ENCODE measurements around the gene TRIM65.

TRIM65 gene

DNA sequence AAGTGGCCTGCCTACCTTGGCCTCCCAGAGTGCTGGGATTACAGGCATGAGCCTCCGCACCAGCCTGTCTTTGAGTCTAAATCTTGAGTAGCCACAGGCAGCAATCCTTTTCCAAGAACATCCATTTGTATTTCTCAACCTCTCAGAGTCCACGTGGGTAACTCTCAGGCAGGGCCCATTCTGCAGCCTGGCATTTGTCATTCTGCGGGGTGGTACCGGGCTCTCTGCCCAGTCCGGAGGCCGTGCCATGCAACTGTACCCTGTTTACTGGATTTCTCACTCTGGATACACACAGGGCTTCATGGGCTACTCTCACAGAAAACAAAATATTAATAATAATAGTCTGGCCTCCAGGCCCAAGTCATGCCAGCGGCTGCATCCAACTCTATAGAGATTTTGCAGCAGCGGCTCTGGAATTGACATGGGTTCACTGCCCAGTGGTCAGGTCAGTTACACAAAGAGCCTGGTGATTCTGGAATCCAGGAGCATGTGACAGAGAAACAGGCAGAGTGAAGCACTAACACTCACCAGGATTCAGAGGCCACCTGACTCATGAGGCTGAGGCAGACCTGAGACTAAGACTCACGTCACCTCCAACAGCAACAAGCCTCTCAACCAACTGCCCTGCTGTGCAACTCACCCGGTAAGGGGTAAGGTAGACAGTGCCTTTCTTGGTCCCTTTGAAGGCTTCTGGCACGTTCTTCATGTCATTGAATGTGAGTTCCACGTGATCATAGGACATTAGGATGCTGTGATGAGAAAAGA lies 45.6 kb downstream of the TRIM65 start:
- DNase-seq: no peak

DNA sequence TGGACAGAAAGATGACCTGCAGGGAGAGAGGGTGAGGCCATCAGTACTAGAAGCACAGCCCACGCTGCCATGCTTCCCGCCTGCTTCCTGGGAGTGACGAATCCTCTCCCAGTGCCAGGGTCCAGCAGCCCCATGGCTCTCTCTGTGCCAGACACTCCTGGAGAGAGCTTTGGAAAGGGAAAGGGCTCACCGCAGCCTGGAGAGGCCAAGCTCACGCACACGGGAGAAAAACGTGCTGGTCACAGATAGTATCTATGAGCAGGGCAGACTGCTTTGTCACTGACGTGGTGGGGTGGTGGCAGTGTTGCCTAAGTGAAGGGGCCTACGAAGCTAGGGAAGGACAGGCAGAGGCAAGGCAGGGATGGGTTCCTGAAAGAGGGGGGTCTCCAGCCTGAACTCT lies 47.0 kb downstream of the TRIM65 start:
- no peak for DNase-seq

DNA sequence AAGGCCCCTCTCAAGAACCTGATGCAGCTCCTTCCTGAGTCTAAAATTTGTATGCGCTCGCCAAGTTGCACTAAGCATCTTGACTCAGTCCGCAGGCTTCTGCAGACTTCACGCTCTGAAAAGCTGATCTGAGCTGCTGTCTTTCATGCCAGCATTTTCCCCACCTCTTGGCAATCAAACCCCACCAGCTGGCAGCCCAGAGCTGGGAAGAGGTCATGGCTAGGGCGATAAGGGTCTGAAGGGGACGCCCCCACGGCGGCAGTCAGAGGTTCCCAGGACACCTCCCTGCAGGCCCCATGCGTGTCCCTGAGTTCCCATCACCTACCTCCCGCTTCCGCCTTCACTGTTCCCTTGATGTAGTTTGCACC lies 47.5 kb downstream of the TRIM65 start:
- no peak for DNase-seq

DNA sequence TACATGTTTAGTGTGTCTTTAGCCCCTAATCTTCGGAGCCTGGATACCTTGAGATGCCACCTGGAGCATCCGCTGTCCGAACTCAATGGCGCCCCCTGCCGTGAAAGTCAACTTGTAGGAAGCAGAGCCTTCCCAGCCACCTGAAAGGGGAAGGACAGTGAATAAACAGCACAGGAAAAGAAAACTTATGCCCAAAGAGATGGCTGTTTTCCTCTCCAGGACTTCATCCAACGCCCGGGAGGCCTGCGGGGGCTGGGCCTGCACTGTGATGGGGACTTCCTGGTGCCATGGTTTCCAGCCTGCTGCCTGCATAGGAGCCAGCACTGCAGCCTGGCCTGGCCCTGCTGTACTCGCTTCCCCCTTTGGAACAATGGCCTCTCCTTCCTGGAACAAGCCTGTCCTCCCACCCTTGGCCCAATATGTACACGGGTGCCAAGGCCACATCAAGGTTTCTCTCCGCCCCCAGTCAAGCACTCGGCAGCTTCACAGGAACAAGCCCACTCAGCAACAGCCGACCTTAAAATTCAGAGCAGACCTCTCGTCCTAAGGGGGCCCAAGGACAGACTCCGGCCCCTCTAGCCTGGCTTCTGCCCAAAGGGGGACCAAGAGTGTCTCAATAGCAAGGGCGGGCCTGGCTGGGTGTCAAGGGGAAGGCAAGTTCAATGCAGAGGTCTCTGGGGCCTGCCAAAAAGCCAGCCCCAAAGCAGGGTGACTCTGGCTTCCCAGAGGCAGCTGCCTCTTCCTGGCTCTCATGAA lies 48.0 kb downstream of the TRIM65 start:
- DNase-seq: peak; percentile 35

DNA sequence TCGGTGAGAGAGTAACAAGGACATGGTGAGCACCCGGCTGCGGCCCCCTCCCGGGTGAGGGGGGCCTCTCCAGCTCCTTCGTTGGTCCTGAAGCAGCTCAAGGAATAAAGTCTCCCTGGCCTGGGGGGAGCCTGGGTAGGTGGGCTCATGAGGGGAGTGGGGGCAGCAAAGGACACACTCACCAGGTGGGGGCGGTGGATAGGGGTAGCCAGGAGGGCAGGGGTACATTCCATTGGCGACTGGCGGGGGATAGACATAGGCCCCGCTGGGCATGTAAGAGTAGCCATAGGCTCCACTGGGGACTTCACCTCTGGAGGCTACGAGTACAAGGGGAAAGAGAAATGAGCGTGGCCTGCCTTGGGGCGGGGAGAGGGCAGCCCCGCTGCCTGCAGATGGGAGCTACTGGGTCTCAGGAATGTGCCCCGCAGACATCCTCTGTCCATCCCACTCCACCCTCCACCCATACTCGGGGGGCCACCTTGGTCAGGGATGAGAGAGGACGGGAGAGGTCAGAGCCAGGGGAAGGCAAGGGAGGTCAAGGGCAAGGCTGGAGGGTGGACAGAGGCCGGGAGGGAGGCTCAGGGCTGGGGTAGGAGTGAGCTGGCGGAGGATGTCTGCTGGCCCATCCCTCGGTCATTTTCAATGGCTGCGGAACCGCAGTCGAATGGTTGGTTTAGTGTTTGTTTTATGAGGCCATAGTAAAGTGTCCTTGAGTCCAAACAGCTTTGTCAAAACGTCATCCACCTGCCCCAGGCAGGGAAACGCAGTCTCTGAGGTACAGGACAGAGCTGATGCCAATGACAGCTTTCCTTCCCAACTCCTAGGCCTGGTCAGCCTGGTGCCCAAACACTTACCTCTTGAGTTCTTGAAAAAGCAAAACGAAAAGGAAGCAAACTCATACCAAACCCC lies 48.9 kb downstream of the TRIM65 start:
- DNase-seq: no peak

DNA sequence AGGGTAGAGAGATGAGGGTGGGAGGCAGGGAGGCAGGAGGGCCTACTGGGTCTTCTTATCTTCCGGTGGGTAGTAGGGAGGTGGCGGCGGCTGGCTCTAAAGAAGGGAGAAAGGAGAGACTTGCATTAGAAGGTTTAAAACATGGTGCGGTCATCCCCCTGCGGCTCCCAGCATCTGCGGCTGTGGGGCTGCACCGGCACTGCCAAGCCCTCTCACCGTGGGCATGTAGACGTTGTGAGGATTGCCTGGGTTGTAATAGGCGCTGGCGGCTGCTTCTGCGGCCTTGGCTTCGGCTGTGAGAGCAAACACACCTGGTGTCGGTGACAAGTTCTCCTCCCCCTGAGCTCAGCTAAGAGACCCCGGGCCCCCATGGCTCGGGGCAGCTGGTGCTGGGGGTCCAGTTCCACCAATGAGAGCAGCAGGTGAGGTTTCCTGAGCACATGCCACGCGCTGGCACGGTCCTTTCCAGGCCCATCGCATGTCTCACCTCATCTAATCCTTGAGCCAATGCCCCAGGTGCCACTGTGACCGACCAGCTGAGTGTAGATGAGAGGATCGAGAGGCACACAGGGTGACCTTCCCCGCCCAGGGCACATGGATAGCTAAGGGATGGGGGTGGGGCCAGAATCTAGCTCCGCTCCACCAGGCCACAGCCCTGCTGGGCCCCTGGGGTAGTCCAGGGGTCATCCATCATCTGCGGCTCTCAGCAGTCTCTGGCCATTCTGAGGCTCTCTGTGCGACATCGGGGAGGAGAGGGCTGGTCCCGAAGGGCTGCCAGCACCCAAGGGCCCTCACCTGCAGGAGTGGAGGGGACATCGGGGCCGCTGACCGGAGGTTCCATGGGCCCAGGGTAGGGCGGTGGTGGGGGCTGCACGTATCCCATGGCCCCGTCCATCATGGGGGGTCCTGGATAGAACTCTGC lies 49.8 kb downstream of the TRIM65 start:
- no peak for DNase-seq

DNA sequence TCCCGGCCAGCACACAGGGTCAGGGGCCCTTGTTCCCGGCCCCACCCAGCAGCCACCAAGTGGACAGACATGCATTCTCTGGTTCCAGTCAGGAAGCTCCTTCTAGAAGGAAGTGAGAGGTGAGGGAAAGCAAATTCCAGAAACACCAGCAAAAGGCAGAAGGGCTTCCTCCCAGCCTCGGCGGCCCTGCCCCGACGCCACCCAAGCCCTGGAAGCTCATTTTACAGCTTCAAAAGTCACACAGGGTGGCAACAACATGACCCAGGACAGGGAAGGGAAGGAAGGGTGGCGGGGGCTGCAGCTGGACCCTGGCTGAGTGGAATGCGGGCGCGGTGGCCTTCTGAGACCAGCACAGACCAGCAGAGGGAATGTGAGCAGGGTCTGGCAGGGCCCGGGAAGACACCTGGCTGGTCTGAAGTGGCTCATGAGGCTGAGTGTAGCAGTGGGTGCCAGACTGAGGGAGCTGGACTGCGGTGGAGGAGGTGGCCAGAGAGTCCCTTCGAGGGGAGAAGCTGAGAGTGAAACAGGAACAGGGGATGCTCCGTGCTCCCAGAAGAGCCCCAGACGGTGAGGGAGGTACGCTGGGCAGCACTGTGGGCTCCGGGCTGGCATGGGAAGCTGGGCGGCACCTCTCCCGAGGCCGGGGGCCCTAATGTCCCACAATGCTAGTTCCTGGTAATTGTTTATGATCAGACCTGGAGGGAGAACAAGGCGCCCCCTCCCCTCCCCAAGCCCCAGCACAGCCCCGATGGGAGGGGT lies 50.6 kb downstream of the TRIM65 start:
- DNase-seq: no peak

DNA sequence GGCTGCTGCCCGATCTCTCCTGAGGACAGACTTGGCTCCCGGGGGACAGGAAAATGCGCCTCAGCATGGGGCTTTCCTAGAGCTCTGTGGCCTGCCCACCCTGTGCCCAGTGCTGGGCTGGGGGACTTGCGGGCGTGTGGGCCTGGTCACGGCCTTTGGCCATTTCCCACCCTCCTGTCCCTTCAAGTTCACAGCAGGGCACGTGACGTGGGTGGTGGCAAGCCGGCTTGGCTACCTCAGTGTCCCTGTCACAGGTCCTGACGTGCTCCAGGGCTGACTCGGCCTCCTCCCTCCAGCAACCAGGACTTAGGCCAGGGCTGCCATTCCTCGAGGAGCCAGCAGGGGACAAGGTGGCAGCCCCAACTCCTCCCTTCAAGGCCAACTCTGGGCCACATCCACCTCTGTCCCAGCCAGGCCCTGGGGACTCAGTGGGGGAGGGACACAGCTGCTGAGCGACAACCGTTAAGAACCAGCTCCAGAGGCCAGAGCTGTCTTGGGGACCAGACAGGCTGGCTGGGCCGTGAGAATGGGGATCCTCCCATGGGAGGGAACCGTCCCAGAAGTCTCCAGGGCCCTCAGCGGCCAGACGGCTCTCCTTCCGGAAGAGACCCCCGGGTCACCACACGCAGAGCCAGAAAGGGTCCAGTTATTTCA lies 51.6 kb downstream of the TRIM65 start:
- peak; percentile 30 for DNase-seq

DNA sequence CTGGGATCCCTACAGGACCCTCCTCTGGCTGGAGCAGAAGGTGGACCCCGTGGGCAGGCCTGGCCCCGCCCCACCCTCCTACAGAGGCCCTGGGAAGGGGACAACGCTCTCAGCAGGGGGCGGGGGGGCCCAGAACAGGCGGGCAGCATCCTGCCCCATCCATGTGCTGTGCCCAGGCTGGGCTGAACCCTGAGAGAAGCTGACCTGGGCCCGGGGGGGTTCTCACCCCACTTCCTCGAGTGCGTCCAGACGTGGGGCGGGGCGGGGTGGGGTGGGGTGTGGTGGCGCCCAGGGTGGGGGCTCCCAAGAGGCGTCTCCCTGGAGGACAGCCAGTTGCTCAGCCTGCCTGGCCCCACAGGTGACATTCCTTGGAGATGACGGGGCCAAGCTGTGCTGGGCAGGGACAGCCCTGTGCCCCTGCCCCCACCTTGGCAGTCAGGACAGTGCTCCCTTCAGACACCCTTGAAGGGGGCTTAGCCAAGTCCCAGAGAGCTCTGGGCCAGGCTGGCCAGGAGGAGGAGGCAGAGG lies 52.2 kb downstream of the TRIM65 start:
- DNase-seq: no peak

DNA sequence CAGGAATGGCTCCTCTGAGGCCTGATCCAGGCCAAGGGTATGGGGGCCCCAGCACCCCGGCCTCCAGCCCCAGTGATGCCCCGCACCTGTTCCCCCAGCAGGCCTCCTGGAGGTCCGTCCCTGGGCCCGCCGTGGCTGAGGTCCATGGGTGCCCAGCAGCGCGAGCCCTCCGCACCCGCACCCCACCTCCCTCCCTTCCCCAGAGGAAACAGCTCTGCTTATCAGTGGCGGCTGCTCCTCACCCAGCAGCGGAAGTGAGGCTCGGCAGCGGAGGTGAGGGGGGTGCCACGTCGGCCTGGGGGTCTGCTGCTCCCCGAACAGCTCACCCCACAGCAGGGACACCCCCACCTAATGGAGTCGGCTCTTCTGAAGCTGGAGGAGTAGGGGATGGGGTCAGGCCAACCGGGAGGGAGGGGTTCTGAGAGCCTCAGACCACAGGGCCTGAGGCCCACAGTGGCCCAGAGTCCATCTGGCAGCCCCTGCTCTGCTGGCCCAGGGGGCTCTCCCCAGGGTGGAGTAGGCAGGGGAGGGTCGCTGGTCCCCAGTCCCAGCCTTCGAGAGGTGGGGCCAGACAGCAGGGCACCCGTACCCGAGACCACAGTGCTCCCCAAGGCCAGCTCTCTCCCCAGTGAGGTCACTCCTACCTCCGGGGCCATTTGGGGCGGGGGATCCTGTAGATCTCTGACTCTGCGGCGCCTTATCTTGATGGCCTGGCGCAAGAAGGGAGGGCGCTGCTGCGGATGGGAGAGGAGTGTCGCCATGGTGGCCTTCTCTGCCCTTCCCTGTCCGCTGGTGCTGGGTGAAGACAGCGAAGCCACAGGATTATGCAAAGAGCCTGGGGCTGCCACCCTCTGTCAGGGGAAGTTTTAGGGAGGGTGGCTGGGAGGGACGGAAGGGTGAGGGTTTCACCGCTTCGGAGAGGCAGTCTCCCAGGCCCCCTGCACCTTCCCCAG lies 52.9 kb downstream of the TRIM65 start, which contains the start of gene UNC13D:
UNC13D (minus strand) TSS at position 828 of the 953 bp plus-strand sequence; CDS start at position 761, 67 bp downstream.
- DNase-seq: peak; percentile 23

DNA sequence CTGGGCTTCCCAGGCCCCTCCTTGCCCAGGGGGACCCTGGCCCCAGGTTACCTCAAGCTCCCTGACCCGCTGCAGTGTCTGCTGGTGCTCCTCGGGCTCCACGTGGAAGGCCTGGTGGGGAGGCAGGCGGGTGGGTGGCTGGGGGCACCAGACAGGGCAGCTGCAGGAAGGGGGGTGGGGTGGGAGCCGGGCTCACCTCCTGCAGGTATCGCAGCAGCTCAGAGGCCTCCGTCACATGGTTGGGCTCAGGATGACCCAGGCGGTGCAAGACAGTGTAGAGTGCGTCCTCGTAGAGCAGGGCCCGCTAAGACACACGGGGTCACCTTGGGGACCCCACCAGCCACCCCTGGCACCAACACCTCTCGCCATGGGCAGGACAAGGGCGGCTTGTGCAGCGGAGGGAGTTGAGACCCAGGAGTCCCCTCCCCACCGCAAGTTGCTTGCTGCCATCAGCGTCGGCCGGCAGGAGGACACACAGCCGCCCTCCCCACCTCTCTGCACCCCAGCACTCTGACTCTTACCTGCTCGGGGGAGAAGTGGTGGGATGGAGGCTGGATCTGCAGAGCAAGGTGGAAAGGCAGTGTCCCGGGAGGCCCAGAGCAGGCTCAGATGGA lies 53.7 kb downstream of the TRIM65 start:
- DNase-seq: peak; percentile 13

DNA sequence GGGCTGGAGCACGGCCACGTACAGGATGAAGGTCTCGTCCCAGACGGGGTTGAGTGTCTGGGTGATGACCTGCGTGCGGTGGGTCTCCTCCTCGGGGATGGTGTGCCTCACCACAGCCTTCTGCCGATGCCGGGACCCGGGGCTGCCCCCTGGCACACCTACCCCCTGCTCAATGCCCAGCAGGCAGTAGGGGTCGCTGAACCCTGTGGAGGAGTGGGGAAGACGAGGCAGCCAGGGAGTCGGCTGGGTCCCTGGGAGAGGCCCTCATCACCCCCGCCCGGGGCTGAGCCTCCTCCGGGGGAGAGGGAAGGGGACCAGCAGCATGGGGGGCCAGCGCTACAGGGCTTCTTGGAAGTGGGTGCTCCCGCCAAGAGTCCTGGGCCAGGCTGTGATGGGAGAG lies 54.3 kb downstream of the TRIM65 start:
- DNase-seq: no peak

DNA sequence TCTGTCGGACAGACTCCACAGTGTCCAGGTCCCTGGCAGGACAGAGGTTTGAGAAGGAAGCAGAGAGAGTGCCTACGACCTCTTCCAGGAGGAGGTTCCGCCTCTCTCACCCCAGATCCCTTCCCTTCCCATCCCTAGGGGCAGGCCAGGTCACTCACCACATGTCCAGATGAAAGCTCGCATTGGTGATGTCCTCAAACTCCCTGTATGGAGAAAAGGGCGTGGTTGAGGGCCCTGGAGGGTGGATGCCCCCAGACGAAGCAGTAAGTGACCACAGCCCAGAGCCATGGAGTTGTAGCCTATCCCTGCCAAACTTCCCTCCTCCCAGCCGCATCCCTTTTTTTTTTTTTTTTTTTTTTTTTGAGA lies 56.0 kb downstream of the TRIM65 start:
- DNase-seq: no peak

DNA sequence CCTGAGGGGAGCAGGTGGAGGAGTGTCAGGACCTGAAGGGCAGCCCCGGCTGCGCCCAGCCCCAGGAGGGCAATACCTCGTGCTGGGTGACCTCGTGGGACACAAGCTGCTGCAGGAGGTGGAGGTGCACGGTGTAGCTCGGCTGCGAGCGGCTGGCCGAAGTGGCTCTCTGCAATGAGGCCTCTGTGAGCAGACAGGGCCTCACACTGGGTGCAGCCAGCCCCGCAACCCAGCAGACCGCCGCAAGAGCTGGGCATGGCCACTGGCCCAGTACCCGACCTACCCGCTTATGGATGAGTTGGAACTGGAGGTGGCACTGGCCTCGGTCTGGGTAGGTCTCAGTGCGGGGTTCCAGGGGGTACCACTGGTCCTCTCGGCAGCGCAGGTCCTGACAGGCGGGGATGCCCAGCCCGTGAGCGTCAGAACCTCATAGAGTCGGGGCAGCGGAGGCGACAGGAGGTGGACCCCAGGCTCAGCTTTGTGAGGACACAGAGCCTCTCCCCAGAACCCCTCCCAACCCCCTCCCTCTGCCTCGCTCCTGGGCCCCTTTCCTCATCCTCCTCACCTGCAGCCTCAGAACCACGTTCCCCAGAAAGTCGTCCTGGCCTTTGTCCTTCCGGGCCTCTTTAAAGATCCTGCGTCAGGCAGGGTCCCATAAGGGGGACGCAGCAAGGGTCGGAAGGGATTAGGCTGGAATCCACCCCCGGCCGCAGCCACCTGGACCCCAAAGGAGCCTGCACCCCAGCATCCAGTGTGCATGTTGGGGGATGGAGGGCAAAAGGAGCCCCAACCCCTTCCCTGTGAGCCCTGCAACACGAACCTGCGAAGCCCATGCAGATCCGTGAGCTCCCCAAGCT lies 56.6 kb downstream of the TRIM65 start:
- DNase-seq: no peak
